ENCODE measurements around the gene PATZ1. TPM values are rescaled to one million over a fixed set of nuclear protein-coding genes. Genes with fewer than 3 reads are reported as not detected.

The PATZ1 gene
- total RNA-seq, 1 experiment from 2014 or later: 120 TPM

DNA sequence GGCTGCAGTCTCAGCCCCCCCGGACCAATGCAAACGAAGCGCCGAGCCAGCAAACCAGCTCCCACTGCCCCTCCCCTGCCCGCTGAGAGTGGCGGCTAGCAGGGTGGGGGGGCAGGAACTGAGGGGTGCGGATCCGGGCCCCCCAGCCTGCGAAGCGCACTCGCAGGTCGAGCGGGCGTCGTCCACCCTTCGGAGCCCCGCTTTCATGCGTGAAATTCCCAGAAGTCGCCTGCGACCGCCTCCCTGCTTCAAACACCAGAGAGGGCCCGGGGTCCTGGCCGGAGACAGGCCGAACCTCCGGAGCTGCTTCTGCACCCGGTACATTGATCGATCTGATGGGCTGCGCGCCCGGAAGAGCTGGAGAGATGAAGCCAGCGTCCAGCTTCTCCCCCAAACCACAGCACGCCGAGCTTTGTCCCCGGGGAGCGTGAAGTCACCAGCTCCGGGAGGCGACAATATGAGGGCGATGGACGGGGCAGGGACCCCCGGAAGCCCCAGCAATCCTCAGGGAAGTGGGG is 646 bp upstream of the PATZ1 start:
- Histone ChIP-seq H3K27me3 (ENCODE audit: insufficient read depth, low read length) (no peaks in the 10 kb centered on the region), H3T11ph (ENCODE audit: low read length) (peak overlapping the region; percentile 24), H3K23me2 (ENCODE audit: insufficient read length, low read depth, low read length, poor library complexity, severe bottlenecking) (peaks cover 33% of the 10 kb centered on the region), H3K27ac (ENCODE audit: insufficient read length, low read depth, low read length) (peak overlapping the region; percentile 21), H3K23ac (ENCODE audit: insufficient read length, low read depth, low read length) (no peak overlapping the region), H2BK20ac (ENCODE audit: low read depth, low read length, poor library complexity, severe bottlenecking) (no peak overlapping the region), H3K18ac (ENCODE audit: insufficient read length, low read depth, low read length) (peak overlapping the region; percentile 83), H4K91ac (ENCODE audit: insufficient read length, low read depth, low read length) (peak overlapping the region; percentile 35), H4K20me1 (ENCODE audit: control insufficient read depth, insufficient read depth, insufficient read length) (no peaks in the 10 kb centered on the region), H2BK15ac (ENCODE audit: low read depth, low read length) (no peak overlapping the region), H3K56ac (ENCODE audit: insufficient read length, low read depth, low read length) (no peak overlapping the region), H3K4ac (ENCODE audit: low read depth, low read length) (peak overlapping the region; percentile 88), H3K4me1 (ENCODE audit: insufficient read depth, low read length) (peaks cover 7% of the 10 kb centered on the region; the same call in 1 of the 2 replicates), H4K5ac (ENCODE audit: insufficient read length, low read depth, low read length) (no peak overlapping the region), H3K14ac (ENCODE audit: insufficient read depth, low read length) (peak overlapping the region; percentile 88), H2BK12ac (ENCODE audit: insufficient read length, low read depth, low read length) (no peak overlapping the region), H4K8ac (replicated peaks; ENCODE audit: insufficient read length, low read depth, low read length) (no peak overlapping the region), H3K9me3 (ENCODE audit: control insufficient read depth, low read depth, low read length) (no peaks in the 10 kb centered on the region), H3K79me1 (ENCODE audit: insufficient read depth, low read depth, low read length, poor library complexity, severe bottlenecking) (no peaks in the 10 kb centered on the region), H3K9ac (ENCODE audit: extremely low read depth, insufficient read length, low read length) (peak overlapping the region; percentile 83), H2AFZ (ENCODE audit: low read length) (no peak overlapping the region), H3K79me2 (ENCODE audit: insufficient read depth, low read length) (peaks cover 12% of the 10 kb centered on the region; the same call in 1 of the 2 replicates), H2BK5ac (ENCODE audit: insufficient read length, low read length) (no peak overlapping the region), H2BK120ac (ENCODE audit: low read depth, low read length, poor library complexity, severe bottlenecking) (peak overlapping the region; percentile 74), H2AK5ac (ENCODE audit: insufficient read length, low read length) (no peak overlapping the region), H3K4me2 (ENCODE audit: insufficient read depth, insufficient read length, low read length) (peak overlapping the region; percentile 90)
- no CpG with 5 or more reads among the region's 40 CpGs for WGBS (ENCODE audit: extremely low coverage, insufficient read length, low lambda C conversion rate)
- Mint-ChIP-seq H3K4me3 (peak overlapping the region; percentile 87 to 90), H3K4me1 (peaks cover 42 to 48% of the 10 kb centered on the region in 2 experiments), H3K27ac (peak overlapping the region; percentile 95 to 96 (median 96)), H3K9me3 (no peaks in the 10 kb centered on the region), H3K27me3 (ENCODE audit: low read depth) (no peaks in the 10 kb centered on the region), H3K36me3 (ENCODE audit: insufficient read depth in 1 of 3, low read depth in 3 of 3) (peaks cover 4 to 36% (median 19%) of the 10 kb centered on the region in 3 experiments; a peak in 6 of 7 replicates)
- TF ChIP-seq, protein P1, sequence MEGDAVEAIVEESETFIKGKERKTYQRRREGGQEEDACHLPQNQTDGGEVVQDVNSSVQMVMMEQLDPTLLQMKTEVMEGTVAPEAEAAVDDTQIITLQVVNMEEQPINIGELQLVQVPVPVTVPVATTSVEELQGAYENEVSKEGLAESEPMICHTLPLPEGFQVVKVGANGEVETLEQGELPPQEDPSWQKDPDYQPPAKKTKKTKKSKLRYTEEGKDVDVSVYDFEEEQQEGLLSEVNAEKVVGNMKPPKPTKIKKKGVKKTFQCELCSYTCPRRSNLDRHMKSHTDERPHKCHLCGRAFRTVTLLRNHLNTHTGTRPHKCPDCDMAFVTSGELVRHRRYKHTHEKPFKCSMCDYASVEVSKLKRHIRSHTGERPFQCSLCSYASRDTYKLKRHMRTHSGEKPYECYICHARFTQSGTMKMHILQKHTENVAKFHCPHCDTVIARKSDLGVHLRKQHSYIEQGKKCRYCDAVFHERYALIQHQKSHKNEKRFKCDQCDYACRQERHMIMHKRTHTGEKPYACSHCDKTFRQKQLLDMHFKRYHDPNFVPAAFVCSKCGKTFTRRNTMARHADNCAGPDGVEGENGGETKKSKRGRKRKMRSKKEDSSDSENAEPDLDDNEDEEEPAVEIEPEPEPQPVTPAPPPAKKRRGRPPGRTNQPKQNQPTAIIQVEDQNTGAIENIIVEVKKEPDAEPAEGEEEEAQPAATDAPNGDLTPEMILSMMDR (conservative IDR thresholded peaks at IDR 0.05): no peak
- peak; percentile 79 for DNase-seq
